Skin epidermis (tissue), 12 donors: ENCODE results near the gene FAM193B.

Experiments used
- H3K27ac ChIP-seq, 21 experiments: fragments of 200-600 bp; sonication (generic) in 11 of 21; one replicate each; pipeline ENCODE4 v1.5.0; 2020; ENCODE audit warnings: mild to moderate bottlenecking in 3 of 21, inconsistent platforms in 2 of 21, moderate library complexity in 2 of 21
- H3K4me3 ChIP-seq, 7 experiments: fragments of 200-600 bp; sonication (generic) in 2 of 7; one replicate each; pipeline ENCODE4 v1.5.0; 2020; ENCODE audit warnings: inconsistent platforms in 2 of 7, mild to moderate bottlenecking in 2 of 7, moderate library complexity in 1 of 7

The FAM193B gene

DNA sequence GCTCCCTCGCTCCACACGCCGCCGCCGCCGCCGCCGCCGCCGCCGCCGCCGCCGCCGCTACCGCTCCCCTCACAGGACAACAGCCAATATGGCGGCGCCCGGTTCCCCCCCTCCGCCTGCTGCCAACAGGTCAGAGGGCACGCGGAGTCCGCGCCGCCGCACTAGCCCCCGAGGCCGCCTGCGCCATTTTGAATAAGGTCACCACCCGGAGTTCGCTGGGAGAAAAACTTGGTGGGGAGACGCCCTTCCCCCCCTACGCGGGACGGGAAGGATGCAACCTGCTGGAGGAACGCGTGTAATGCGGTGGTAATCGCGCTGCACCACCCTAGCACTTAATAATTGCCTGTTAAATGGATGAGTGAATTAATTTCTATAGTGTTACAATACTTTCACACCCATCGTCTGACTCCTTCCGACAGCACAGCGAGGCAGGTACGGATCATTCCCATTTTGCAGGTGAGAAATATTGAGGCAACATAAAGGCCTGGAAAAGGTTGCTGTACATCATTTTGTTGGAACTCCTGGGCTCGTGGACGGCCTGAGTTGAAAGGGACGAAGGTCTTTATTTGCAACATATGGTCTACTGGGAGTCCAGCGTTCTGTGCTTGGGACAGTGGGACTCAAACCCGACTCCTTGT lies at the start of gene FAM193B:
Gene FAM193B, minus strand, starts transcription at position 90 of the 638 bp plus-strand sequence. CDS start 105 bp downstream, outside the sequence.
- peak within 1 kb of the TSS; percentile 78 to 99 (median 93) for H3K4me3 ChIP-seq
- peak within 1 kb of the TSS; percentile 49 to 91 (median 87) for H3K27ac ChIP-seq

DNA sequence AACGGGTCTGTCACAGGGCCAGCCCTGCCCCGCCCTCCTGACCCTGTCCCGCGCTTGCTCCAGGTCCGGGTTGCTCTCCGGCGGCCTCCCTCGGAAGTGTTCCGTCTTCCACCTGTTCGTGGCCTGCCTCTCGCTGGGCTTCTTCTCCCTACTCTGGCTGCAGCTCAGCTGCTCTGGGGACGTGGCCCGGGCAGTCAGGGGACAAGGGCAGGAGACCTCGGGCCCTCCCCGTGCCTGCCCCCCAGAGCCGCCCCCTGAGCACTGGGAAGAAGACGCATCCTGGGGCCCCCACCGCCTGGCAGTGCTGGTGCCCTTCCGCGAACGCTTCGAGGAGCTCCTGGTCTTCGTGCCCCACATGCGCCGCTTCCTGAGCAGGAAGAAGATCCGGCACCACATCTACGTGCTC lies 49.8 kb upstream of the FAM193B start:
- H3K27ac ChIP-seq = no peak overlapping the region
- H3K4me3 ChIP-seq = no peak overlapping the region

DNA sequence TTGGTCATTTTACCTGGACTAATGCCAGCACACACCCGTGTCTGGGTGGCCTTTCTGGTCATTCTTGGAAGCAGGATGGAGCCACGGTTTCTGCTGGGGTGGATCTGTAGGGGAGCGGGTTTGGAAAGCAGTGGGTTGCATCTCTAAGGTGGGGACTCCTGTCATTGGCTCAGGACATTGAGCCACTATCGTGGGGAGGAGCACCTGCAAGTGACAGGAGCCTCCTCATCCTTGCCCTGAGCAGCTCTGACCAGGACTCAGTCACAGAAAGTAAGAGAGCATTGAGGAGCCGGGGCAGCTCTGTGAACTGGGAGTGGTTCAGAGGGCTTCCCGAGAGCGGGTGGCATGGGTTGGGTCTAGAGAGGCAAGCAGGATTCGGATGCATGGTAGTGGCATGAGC lies 49.3 kb upstream of the FAM193B start:
- Histone ChIP-seq H3K27ac (no peak overlapping the region), H3K4me3 (no peak overlapping the region)

DNA sequence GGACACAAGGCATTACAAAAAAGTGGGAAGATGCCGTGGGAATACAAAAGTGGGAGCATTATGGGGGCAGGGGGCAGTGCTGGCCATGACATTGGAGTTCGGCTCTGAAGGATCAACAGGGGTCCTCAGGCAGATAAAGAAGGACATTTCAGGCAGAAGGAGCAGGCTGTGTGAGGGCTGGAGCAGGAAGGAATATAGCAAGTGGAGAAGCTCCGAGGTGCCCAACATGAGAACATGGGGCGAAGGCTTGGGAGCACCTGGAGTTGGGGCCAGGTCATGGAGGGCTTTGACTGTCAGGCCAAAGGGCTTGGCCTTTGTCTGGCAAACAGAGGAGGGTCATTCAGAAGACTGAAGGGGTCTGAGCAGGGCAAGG lies 48.1 kb upstream of the FAM193B start:
- no peak overlapping the region for H3K4me3 ChIP-seq

DNA sequence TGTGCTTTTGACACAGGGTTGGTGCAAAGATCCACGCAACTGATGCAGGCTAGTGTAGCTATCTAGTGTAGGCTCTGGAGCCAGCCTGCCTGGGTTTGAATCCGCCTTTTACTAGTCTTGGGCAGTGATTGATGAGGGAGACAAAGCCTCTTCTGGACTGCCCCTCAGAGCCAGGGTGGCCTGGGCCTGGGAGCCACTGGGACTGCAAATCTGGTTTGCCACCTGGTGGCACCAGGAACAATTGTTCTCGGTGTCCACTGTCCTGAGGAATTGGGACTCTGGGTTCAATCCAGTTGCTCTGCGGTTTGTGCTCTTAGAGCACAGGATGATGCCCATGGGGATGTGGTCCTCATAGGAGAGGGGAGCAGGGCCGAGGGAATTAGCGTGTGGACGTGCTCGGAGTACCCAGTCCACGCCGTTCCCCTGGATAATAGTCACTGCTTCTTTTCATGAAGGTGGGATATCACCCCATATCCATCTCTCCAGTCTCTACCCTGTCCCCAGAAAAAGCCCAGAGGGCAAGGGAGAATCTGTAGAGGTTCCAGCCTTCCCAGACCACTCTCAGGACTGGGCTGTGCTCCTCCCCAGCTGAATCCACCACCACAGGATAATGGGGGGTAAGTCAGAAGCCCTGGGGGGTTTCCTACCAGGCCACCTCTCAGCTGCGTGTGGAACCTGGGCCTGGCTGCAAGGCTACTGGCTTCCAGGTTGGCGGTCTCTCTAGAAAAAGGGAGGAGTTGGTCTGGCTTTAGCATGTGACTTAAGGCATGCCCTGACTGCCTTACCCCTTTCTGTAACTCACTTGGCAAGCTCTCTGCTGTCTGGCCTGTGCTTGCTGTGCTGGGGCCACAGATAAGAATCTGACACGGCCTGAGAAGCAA lies 47.5 kb upstream of the FAM193B start:
- Histone ChIP-seq H3K4me3 (no peak overlapping the region), H3K27ac (no peak overlapping the region)

More for the DNA sequence above, 48.1 kb upstream of the FAM193B start:
- H3K27ac ChIP-seq = no peak overlapping the region

DNA sequence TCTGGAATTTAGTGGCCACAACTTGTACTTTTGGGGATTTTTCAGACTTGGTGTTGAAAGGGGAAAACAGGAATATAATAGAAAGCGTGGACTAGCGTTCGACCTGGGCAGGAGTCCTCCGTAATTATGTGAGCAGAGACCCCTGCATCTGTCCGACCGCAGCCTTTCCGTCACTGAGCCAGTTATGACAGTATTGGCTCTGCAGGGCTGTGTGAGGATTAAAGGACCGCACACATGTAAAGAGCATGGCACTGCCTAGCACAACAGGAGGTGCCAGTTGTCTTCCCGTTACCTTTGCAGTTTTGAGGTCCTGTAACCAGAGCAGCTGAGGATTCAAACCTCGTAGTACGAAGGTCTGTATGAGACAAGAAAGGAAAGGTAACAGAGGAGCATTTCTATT lies 46.8 kb upstream of the FAM193B start:
- Histone ChIP-seq H3K4me3 (peak overlapping the region in 3 of 7 experiments; percentile 83 to 92 (median 87)), H3K27ac (peak overlapping the region in 5 of 21 experiments; percentile 87 to 99 (median 94))

DNA sequence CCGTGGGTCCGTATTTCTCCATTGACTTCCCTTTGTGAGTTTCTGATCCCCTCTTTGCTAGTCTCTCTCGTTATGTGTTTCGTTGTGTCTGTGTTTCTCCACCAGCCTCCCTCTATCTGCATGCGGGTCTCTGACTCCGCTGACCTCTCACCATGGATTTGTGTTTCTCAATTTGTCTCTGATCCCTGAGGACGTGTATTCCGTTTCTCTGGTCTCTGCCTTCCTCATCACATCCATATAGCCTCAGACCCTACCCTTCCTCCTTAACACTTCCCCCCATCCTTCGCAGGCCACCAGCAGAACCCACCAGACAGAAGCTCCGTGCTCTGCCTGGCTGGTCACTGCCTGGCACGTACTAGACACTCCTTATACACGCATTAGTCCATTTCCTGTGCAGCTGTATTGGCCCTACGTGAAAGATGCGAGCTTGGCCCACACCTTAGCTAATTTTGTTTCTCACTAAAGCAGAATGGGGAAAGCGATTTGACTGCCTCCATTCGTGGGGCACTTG lies 46.2 kb upstream of the FAM193B start:
- Histone ChIP-seq H3K27ac (peak overlapping the region; percentile 38 to 99 (median 92)), H3K4me3 (peak overlapping the region; percentile 70 to 92 (median 85))

DNA sequence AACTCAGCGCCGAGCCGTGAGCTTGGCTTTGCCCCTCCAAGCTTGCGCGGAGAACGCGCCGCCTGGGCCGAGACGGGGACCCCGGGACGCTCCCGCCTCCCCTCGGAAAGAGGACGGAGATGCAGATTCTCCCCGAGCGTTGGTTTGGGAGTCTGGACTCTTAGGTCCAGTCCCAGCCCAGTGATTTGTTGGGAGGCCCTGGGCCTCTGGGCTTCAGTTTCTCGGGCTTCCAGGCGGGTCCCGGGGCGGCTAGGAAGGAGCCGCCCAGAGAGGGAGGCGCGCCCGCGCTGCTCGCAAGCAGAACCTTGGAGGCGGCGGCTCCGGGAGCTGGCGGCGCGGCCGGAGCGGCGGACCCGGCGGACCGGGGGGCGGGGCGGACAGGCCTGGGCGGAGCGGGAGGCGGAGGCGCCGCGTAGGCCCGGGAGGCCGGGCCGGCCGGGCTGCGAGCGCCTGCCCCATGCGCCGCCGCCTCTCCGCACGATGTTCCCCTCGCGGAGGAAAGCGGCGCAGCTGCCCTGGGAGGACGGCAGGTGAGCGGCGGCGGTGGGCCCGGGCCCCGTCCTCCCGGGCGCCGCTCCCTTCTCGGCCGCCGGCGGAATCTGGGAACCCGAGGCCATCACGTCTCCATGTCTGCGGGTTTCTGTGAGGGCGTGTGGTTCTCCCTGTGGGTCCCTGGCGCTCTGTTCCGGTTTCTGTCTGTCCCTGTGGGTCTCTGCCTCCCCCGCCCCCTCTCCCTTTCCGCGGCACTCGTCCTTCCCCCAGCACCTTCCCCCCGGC lies 45.6 kb upstream of the FAM193B start, which contains the start of gene B4GALT7:
Gene B4GALT7, plus strand, starts transcription at position 402 of the 777 bp plus-strand sequence. Its CDS starts 79 bp downstream, at position 481.
- H3K27ac ChIP-seq = peak within 1 kb of the TSS; percentile 64 to 99 (median 92)
- peak within 1 kb of the TSS; percentile 70 to 92 (median 85) for H3K4me3 ChIP-seq

DNA sequence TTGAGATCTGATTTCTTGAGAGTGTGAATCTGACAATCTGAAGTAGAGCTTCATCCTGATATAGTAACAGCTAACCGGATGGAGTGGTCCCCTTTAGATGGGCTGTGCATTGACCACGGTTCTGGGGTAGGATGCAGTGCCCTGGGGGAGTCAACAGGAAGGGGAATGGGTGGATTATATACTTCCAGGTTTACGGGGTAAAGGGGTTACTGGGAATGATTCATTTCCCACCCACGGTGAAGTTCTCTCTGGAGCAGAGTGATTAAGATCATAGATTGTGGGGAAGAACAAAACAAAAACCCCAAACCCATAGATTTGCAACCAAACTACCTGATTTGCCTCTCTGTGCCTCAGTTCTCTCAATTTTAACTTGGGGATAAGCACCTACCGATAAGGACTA lies 44.1 kb upstream of the FAM193B start:
- Histone ChIP-seq H3K4me3 (no peak overlapping the region), H3K27ac (no peak overlapping the region)

DNA sequence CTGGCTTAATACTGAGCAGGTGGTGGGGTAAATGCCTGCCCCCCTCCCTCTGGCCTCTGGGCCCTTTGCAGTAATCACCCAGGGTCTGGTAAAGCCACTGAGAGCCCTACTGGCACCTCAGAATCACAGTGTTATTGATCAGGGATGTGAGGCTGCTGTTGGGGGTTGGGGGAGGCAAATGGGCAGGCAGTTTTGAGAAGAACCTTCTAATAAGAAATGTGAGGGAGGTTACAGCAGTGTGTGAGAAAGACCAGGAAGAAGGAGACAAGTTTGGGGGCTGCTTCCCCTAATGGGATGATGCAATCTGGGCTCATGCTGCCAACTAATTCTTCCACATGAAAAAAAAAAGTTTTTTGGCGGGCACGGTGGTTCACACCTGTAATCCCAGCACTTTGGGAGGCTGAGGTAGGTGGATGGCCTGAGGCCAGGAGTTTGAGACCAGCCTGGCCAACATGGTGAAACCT lies 42.4 kb upstream of the FAM193B start:
- no peak overlapping the region for H3K27ac ChIP-seq
- H3K4me3 ChIP-seq = no peak overlapping the region

DNA sequence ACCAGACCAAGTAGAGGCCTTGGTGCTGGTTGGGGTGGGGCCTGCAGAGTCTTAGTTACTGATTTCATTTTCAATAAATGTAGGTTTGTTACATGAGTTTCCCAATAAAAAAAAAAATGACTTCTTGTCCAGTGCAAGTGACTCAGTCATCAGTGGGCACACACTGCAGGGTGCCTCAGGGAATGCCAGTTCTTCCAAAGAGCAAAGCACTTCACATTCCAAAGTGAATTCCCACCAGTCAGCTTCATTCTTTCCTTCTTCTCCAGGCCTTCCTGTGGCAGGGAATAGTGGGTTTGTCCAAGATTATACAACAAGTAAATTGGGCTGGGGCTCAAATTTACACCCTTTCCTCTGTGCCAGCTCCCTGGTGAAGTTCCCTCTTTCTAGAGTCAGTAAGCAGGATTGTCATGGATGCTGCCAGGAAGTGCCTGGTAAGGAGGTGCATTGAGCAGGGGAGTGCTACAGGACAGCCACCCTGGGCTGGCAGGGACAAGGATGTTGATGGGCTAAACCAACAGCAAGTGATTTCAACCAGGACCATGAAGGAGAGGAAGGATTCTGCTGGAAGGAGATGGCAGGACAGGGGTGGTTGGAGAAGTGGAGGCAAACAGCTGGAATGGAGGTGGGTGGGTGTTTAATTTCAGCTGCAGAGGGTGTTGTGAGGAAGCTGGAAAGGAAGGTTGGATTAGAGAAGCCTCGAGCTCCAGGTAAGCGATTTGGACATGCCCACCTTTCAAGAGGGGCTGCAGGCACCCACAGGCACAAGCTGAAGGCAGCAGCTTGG lies 41.8 kb upstream of the FAM193B start:
- H3K4me3 ChIP-seq = no peak overlapping the region
- no peak overlapping the region for H3K27ac ChIP-seq

DNA sequence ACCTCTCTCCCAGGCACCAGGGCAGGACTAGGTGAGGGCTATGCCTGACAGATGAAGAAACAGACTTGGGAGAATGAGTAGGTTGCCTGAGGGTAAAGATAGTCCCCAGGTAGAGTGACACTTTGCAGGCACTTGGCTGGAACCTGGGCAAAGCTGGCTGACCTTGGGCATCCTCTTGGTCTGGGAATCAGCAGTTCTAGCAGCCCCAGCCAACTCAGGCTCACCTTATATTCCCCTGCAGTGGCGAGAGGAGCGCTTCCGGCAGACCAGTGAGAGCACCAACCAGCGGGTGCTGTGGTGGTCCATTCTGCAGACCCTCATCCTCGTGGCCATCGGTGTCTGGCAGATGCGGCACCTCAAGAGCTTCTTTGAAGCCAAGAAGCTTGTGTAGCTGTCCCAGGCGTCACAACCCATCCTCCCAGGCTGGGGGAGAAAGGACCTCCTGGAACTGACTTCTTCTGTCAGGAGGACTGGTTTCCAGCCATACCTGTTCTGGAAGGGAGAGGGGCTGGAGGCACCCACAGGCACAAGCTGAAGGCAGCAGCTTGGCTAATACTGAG lies 40.7 kb upstream of the FAM193B start:
- Histone ChIP-seq H3K4me3 (no peak overlapping the region), H3K27ac (no peak overlapping the region)

DNA sequence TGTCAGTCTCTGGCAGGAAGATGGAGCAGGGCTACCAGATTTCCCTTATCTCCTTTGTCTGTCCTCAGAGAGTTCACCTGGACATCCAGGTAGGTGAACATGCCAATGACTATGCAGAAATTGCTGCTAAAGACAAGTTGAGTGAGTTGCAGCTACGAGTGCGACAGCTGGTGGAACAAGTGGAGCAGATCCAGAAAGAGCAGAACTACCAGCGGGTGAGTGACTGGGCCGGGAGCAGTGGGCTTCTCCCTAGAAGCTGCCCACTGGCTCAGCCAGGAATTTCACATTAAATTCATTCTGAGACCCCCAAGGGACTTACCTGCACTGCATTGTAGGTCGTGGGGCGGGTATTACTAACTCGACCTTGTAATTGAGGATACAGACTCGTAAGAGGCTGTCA lies 39.7 kb upstream of the FAM193B start:
- Histone ChIP-seq H3K4me3 (no peak overlapping the region), H3K27ac (no peak overlapping the region)

DNA sequence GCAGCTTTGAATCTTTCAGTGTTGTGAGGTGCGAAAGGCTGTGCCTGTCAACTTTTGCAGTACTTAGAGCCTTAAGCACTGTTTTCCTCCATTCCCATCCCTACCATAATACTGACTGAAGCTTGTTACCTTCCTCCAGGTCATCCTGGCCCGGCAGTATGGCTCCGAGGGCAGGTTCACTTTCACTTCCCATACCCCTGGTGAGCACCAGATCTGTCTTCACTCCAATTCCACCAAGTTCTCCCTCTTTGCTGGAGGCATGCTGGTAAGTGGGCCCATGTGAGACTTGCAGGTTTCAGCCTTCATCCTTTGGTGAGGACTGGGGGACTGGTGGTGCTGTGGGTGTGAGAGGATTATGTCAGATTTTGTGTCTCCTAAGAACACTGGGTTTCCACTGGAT lies 39.1 kb upstream of the FAM193B start:
- Histone ChIP-seq H3K27ac (no peak overlapping the region), H3K4me3 (peak overlapping the region in 3 of 7 experiments; percentile 84 to 92 (median 92))

DNA sequence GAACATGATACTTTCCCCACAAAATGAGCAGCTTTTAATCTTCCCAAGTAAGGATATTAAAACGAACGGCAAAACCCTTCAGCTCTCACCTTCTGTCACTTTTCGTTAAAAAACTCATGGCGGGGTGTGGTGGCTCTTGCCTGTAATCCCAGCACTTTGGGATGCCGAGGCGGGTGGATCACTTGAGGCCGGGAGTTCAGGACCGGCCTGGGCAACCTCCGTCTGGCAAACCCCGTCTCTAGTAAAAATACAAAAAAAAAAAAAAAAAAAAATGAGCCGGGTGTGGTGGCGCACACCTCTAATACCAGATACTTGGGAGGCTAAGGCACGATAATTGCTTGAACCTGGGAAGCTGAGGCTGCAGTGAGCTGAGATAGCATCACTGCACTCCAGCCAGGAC lies 38.5 kb upstream of the FAM193B start:
- peak overlapping the region in 14 of 21 experiments; percentile 74 to 95 (median 91) for H3K27ac ChIP-seq

DNA sequence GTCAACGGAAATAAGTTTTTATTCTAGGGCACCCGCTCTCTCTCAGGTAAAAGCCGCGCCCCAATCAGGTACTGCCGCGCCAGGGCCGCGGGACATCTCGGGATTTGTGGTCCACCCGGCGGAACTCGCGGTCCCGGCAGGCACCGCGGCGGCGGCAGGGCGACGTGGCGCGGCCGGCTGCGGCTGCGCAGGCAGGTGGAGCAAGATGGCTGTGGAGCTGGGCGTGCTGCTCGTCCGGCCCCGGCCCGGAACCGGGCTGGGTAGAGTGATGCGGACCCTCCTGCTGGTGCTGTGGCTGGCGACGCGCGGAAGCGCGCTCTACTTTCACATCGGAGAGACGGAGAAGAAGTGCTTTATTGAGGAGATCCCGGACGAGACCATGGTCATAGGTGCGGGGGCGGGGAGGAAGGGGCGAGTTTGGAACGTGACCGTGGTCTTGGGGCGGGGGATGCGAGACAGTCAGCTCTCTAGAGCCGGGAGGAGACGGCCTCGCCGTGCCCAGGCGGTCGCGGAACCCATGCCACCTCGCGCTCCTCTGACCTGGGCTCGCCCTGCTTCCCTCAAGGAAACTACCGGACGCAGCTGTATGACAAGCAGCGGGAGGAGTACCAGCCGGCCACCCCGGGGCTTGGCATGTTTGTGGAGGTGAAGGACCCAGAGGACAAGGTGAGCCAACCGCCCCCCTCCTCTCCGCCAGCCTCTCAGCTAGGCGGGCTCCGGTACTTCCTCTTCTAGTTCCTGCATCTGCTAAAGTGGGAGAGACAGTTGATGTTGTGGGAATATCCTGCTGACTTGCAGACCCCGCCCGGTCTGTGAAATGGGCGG lies 37.9 kb upstream of the FAM193B start, which contains the start of gene TMED9:
Gene TMED9, plus strand, starts transcription at position 194 of the 825 bp plus-strand sequence. Its CDS starts 12 bp downstream, at position 206.
- Histone ChIP-seq H3K27ac (peak within 1 kb of the TSS; percentile 16 to 95 (median 86)), H3K4me3 (peak within 1 kb of the TSS; percentile 66 to 94 (median 84))

More for the DNA sequence above, 38.5 kb upstream of the FAM193B start:
- peak overlapping the region; percentile 66 to 94 (median 84) for H3K4me3 ChIP-seq

DNA sequence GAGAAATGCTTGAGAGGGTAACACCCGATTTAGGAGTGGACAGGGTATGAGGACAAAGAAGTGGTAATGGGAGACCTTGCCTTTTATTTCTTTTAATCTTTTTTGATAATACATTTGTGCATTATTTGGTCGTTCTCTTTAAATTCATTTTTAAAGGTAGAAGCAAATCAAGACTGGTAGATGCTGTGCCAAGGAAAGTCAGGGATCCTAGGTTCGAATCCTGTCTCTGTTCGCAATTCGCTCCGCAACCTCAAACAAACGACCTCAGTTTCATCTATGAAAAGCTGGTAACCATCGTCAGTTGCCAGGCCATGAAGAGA lies 37.3 kb upstream of the FAM193B start:
- H3K27ac ChIP-seq = peak overlapping the region in 7 of 21 experiments; percentile 81 to 94 (median 86)
- H3K4me3 ChIP-seq = peak overlapping the region; percentile 66 to 94 (median 84)

DNA sequence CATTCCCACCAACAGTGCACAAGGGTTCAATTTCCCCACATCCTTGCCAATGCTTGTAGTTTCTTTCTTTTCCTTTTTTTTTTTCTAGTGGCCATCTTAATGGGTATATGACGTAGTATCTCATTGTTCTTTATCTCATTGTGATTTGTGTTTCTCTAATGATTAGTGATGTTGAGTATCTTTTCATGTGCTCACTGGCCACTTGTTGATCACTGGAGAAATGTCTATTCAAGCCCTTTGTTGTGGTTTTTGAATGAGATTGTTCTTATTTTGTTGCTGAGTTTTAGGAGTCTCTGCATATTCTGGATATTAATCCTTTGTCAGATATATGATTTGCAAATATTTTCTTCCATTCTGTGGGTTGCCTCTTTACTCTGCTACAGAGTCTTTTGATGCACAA lies 36.0 kb upstream of the FAM193B start:
- H3K4me3 ChIP-seq = no peak overlapping the region
- H3K27ac ChIP-seq = no peak overlapping the region
